Measurements from ENCODE around the gene VANGL1. TPM values are rescaled to one million over a fixed set of nuclear protein-coding genes. Genes with fewer than 3 reads are reported as not detected.

The VANGL1 gene
- total and polyA plus RNA-seq, 2 of the 8 experiments (the other 6 are each of a cell fraction or from before 2014, with no cell fraction given), result 9.4 to 13.4 TPM

DNA sequence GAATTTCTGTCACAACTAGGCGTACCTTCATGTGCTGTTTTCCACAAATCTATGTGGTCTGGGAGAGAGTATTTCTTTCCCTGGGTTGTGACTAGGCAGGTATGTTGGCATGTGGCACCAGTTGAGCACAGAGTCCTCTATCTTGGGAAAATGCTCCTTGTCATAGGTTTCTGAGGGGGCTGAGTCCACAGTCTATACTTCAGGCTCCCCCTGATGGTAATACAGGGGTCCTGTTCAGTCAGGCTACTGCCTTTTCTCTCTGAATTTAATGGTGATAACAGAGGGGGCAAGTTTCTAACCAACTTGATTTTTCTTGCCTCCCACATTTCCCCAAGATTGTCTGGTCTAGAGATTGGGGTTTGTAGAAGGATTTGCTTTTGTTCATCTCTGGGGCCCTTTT, 35.8 kb downstream of the VANGL1 start:
- Histone ChIP-seq H3K56ac (replicated peaks; ENCODE audit: insufficient read length, low read depth, low read length) (no peak overlapping the region), H2BK120ac (replicated peaks; ENCODE audit: low read depth, low read length) (no peak overlapping the region), H3K14ac (ENCODE audit: insufficient read length) (no peak overlapping the region), H3K4ac (replicated peaks; ENCODE audit: insufficient read length, low read depth, low read length) (no peak overlapping the region), H2AFZ (ENCODE audit: low read length) (no peak overlapping the region), H4K5ac (ENCODE audit: insufficient read length, low read depth, low read length) (no peak overlapping the region), H3K4me3 (ENCODE audit: extremely low read depth in 1 of 4, insufficient read depth in 2 of 4, low read depth in 3 of 4, low read length in 4 of 4) (no peak overlapping the region), H3K27ac (ENCODE audit: low read depth, low read length) (no peak overlapping the region), H4K8ac (ENCODE audit: extremely low read depth, insufficient read depth, low read length) (no peak overlapping the region), H3K9ac (replicated peaks in 1 of 4; ENCODE audit: extremely low read depth in 1 of 4, low read depth in 3 of 4, low read length in 3 of 4) (no peak overlapping the region; a peak in 2 of 7 replicates), H3K18ac (ENCODE audit: extremely low read depth, low read length) (no peak overlapping the region), H2BK5ac (ENCODE audit: low read depth, low read length) (no peak overlapping the region), H3K23me2 (ENCODE audit: low read depth, low read length) (no peaks in the 10 kb centered on the region), H2BK12ac (ENCODE audit: low read depth, low read length) (no peak overlapping the region), H3K23ac (ENCODE audit: insufficient read length) (no peak overlapping the region), H3K36me3 (ENCODE audit: control insufficient read depth in 2 of 4, insufficient read depth in 4 of 4, low read length in 3 of 4) (no peaks in the 10 kb centered on the region; a peak in 1 of 8 replicates), H2AK5ac (ENCODE audit: low read depth, low read length) (no peak overlapping the region), H4K91ac (replicated peaks; ENCODE audit: insufficient read length, low read length) (no peak overlapping the region), H3K79me2 (ENCODE audit: control insufficient read depth in 1 of 2, insufficient read depth in 2 of 2, low read length in 2 of 2) (no peaks in the 10 kb centered on the region; a peak in 1 of 4 replicates), H3K4me2 (ENCODE audit: insufficient read depth in 1 of 2, low read depth in 2 of 2, low read length in 2 of 2) (no peak overlapping the region), H3K4me1 (replicated peaks in 1 of 4; ENCODE audit: control insufficient read depth in 3 of 4, insufficient read depth in 4 of 4, low read length in 3 of 4) (peaks cover 0 to 2% (median 0%) of the 10 kb centered on the region in 4 experiments; a peak in 2 of 7 replicates), H3K9me3 (ENCODE audit: insufficient read depth in 2 of 2, low read depth in 1 of 2, low read length in 1 of 2) (no peaks in the 10 kb centered on the region), H3K27me3 (replicated peaks in 1 of 4; ENCODE audit: control insufficient read depth in 3 of 4, extremely low read depth in 1 of 4, insufficient read depth in 3 of 4, low read length in 3 of 4) (no peaks in the 10 kb centered on the region), H2BK20ac (ENCODE audit: low read length) (no peak overlapping the region), H2BK15ac (ENCODE audit: low read length) (no peak overlapping the region), H4K20me1 (replicated peaks in 1 of 2; ENCODE audit: control insufficient read depth in 1 of 2, insufficient read depth in 2 of 2, low read length in 2 of 2) (peaks cover 0 to 2% of the 10 kb centered on the region in 2 experiments), H3K79me1 (ENCODE audit: low read depth, low read length) (no peaks in the 10 kb centered on the region)
- ChIA-PET CTCF (ENCODE audit: partially characterized antibody) (interaction anchor here (0.9 to 1.0 kb wide), 2 partner anchors 115 to 625 kb away, joined by 3 to 4 read pairs; no protein-coding TSS in a partner anchor), POLR2A (ENCODE audit: partially characterized antibody) (interaction anchor here (0.5 kb wide), 1 partner anchor 15 kb away, joined by 4 read pairs; no protein-coding TSS in a partner anchor)
- TF ChIP-seq RAD21 (IDR thresholded peaks at IDR 0.05 in 1 of 2, conservative IDR thresholded peaks at IDR 0.05 in 1 of 2; ENCODE audit: low read depth in 2 of 2, low read length in 2 of 2) (peak; percentile 61 to 68), CHD1 (IDR thresholded peaks at IDR 0.05; ENCODE audit: low read depth, low read length) (no peak), GABPA (IDR thresholded peaks at IDR 0.05; ENCODE audit: borderline replicate concordance, insufficient read depth, low read length) (no peak)
- TF ChIP-seq, protein P1, sequence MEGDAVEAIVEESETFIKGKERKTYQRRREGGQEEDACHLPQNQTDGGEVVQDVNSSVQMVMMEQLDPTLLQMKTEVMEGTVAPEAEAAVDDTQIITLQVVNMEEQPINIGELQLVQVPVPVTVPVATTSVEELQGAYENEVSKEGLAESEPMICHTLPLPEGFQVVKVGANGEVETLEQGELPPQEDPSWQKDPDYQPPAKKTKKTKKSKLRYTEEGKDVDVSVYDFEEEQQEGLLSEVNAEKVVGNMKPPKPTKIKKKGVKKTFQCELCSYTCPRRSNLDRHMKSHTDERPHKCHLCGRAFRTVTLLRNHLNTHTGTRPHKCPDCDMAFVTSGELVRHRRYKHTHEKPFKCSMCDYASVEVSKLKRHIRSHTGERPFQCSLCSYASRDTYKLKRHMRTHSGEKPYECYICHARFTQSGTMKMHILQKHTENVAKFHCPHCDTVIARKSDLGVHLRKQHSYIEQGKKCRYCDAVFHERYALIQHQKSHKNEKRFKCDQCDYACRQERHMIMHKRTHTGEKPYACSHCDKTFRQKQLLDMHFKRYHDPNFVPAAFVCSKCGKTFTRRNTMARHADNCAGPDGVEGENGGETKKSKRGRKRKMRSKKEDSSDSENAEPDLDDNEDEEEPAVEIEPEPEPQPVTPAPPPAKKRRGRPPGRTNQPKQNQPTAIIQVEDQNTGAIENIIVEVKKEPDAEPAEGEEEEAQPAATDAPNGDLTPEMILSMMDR (IDR thresholded peaks at IDR 0.05; ENCODE audit: control extremely low read depth in 1 of 3, insufficient read depth in 1 of 3, low read depth in 1 of 3, low read length in 3 of 3), result peak; percentile 3 to 42 (median 38)
- TF ChIP-seq, protein P2, sequence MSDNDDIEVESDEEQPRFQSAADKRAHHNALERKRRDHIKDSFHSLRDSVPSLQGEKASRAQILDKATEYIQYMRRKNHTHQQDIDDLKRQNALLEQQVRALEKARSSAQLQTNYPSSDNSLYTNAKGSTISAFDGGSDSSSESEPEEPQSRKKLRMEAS (IDR thresholded peaks at IDR 0.05), result no peak
- DNase-seq (ENCODE audit: low read depth in 1 of 2, low spot score in 2 of 2) (no peak), FAIRE-seq (no peak)
- 100% methylated on average over 1 of the region's 1 CpG; no CpG with 5 or more reads in 1 of the 2 experiments for WGBS, 2 experiments (ENCODE audit: extremely low coverage in 1 of 2, insufficient coverage in 1 of 2, insufficient read length in 1 of 2, insufficient replicate concordance in 2 of 2, low coverage in 1 of 2, low lambda C conversion rate in 2 of 2, missing lambda C conversion rate in 1 of 2)

Data from H1 (cell line).